ENCODE results near the gene BLCAP. TPM values are rescaled to one million over a fixed set of nuclear protein-coding genes. Genes with fewer than 3 reads are reported as not detected.

The BLCAP gene
- total and polyA plus RNA-seq, 2 donors (not counting 3 experiments of a cell fraction or from before 2014, with no cell fraction given): 90.3 to 196 TPM

DNA sequence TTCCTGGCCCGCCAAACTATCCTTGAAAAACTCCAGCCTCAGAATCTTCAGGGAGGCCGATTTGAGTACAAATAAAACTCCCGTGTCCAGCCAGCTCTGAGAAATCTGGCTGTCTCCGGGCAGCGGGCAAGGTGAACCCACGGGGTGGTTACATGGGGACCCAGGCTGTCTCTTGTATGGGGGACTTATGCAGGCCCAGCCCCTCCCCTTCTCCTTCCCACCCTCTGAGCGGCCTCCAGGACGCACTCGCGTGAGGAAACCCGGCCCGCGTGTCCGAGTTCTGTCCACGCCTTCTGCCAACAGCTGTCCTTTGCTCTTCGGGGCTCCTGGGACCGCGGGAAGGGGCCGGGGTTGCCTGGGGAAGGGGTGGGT is 36.3 kb upstream of the BLCAP start:
- no peak for TF ChIP-seq JUN (IDR thresholded peaks at IDR 0.05; ENCODE audit: borderline replicate concordance, insufficient read depth, insufficient read length, low read depth)
- TF ChIP-seq MYC (IDR thresholded peaks at IDR 0.05; ENCODE audit: low read depth, low read length): no peak
- TF ChIP-seq, protein P1, sequence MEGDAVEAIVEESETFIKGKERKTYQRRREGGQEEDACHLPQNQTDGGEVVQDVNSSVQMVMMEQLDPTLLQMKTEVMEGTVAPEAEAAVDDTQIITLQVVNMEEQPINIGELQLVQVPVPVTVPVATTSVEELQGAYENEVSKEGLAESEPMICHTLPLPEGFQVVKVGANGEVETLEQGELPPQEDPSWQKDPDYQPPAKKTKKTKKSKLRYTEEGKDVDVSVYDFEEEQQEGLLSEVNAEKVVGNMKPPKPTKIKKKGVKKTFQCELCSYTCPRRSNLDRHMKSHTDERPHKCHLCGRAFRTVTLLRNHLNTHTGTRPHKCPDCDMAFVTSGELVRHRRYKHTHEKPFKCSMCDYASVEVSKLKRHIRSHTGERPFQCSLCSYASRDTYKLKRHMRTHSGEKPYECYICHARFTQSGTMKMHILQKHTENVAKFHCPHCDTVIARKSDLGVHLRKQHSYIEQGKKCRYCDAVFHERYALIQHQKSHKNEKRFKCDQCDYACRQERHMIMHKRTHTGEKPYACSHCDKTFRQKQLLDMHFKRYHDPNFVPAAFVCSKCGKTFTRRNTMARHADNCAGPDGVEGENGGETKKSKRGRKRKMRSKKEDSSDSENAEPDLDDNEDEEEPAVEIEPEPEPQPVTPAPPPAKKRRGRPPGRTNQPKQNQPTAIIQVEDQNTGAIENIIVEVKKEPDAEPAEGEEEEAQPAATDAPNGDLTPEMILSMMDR (IDR thresholded peaks at IDR 0.05; ENCODE audit: extremely low read depth in 1 of 2, insufficient read depth in 1 of 2, low read depth in 1 of 2, low read length in 2 of 2): no peak
- TF ChIP-seq, protein P2, sequence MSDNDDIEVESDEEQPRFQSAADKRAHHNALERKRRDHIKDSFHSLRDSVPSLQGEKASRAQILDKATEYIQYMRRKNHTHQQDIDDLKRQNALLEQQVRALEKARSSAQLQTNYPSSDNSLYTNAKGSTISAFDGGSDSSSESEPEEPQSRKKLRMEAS (IDR thresholded peaks at IDR 0.05; ENCODE audit: insufficient read depth, insufficient read length): no peak
- TF ChIP-seq GATA2 (IDR thresholded peaks at IDR 0.05; ENCODE audit: insufficient read depth, insufficient read length, low read depth, low read length): no peak
- TF ChIP-seq POLR2A (IDR thresholded peaks at IDR 0.05; ENCODE audit: low read depth, low read length): no peak
- no peak for TF ChIP-seq POLR2AphosphoS5 (IDR thresholded peaks at IDR 0.05; ENCODE audit: insufficient read depth, low read depth, low read length)
- no peak for TF ChIP-seq FOS (IDR thresholded peaks at IDR 0.05; ENCODE audit: borderline replicate concordance, insufficient read depth, low read length)
- TF ChIP-seq EZH2 (IDR thresholded peaks at IDR 0.05; ENCODE audit: borderline replicate concordance, low read depth, low read length, severe bottlenecking): no peak
- no peaks in the 10 kb centered on the region for H3K36me3 ChIP-seq (ENCODE audit: control insufficient read depth in 2 of 2, extremely low read depth in 1 of 2, insufficient read depth in 2 of 2, low read length in 2 of 2)
- no peak overlapping the region for H3K4me2 ChIP-seq (ENCODE audit: insufficient read depth, low read length)
- H2AFZ ChIP-seq (ENCODE audit: low read depth, low read length): no peak overlapping the region
- H3K9ac ChIP-seq (replicated peaks; ENCODE audit: extremely low read depth, insufficient read depth, low read length): no peak overlapping the region
- H3K4me1 ChIP-seq (ENCODE audit: control insufficient read depth, extremely low read depth, insufficient read depth, low read length): no peaks in the 10 kb centered on the region
- intact Hi-C loops (cut with micrococcal nuclease) (loop anchor here (1.0 to 5.0 kb wide), 5 partner anchors 427 to 758 kb away; no protein-coding TSS in a partner anchor), dilution Hi-C loops (cut with MboI; ENCODE audit: extremely low pct_ligation_motif_present, low sequenced_read_pairs) (no loop called here)
- no peaks in the 10 kb centered on the region for H3K9me3 ChIP-seq (replicated peaks; ENCODE audit: control insufficient read depth, insufficient read depth, low read length)
- FAIRE-seq: no peak
- BruUV-seq (replicated peaks): no TSS peak
- DNase-seq (ENCODE audit: low read depth, low spot score): no peak
- no peak overlapping the region for H3K27ac ChIP-seq (ENCODE audit: insufficient read depth, low read depth, low read length)
- ChIA-PET CTCF (interaction anchor here (0.6 to 2.3 kb wide), 75 partner anchors 8 to 845 kb away, joined by 3 to 37 read pairs (median 3); partner anchors contain the start of gene LBP), POLR2A (no interaction called here)
- H3K4me3 ChIP-seq (replicated peaks in 1 of 3; ENCODE audit: insufficient read depth in 1 of 3, low read depth in 1 of 3, low read length in 3 of 3): no peak overlapping the region
- H3K27me3 ChIP-seq (ENCODE audit: control insufficient read depth in 2 of 2, insufficient read depth in 2 of 2, low read length in 2 of 2): peaks cover 14 to 22% of the 10 kb centered on the region in 2 experiments
- H3K79me2 ChIP-seq (ENCODE audit: control insufficient read depth, insufficient read depth, low read length): no peaks in the 10 kb centered on the region
- H4K20me1 ChIP-seq (replicated peaks; ENCODE audit: control insufficient read depth, extremely low read depth, insufficient read depth, low read length): no peaks in the 10 kb centered on the region
- no peaks in the 10 kb centered on the region for H3K9me1 ChIP-seq (replicated peaks; ENCODE audit: control insufficient read depth, extremely low read depth, insufficient read depth, low read length)
